ENCODE measurements around the gene SLC39A6. TPM values are rescaled to one million over a fixed set of nuclear protein-coding genes. Genes with fewer than 3 reads are reported as not detected.
"Not testable (repeated sequence)": the region's sequence is repeated elsewhere in the genome, so short reads cannot be mapped to it uniquely, and the experiment has no call there.

Gene SLC39A6
- total RNA-seq, 1 donor from 2014 or later = 35.5 TPM

- H3K27ac ChIP-seq (ENCODE audit: low read depth, low read length) = no peak overlapping the region
- H3K4me1 ChIP-seq (ENCODE audit: control insufficient read depth in 3 of 3, insufficient read depth in 3 of 3, low read length in 3 of 3) = peaks cover 0 to 3% (median 0%) of the 10 kb centered on the region in 3 donors
- no peaks in the 10 kb centered on the region for H3K36me3 ChIP-seq (ENCODE audit: control insufficient read depth in 3 of 3, insufficient read depth in 3 of 3, low read length in 3 of 3)
- peaks cover 0 to 4% (median 0%) of the 10 kb centered on the region in 3 donors for H3K27me3 ChIP-seq (ENCODE audit: control insufficient read depth in 3 of 3, insufficient read depth in 3 of 3, low read length in 3 of 3)
- no peak overlapping the region for H3K4me3 ChIP-seq (ENCODE audit: low read length in 3 of 3)
- no peak overlapping the region for H3K9ac ChIP-seq (ENCODE audit: low read depth in 1 of 3, low read length in 3 of 3)
- H3K9me3 ChIP-seq (ENCODE audit: control insufficient read depth in 3 of 3, low read length in 3 of 3) = no peaks in the 10 kb centered on the region
Measured at GRCh38 chr18:36088256-36088655, 40.9 kb downstream of the SLC39A6 start.

- Histone ChIP-seq H3K36me3 (ENCODE audit: control insufficient read depth in 3 of 3, insufficient read depth in 3 of 3, low read length in 3 of 3) (no peaks in the 10 kb centered on the region), H3K4me1 (ENCODE audit: control insufficient read depth in 3 of 3, insufficient read depth in 3 of 3, low read length in 3 of 3) (no peaks in the 10 kb centered on the region), H3K27me3 (ENCODE audit: control insufficient read depth in 3 of 3, insufficient read depth in 3 of 3, low read length in 3 of 3) (peaks cover 0 to 4% (median 0%) of the 10 kb centered on the region in 3 donors), H3K9ac (ENCODE audit: low read depth in 1 of 3, low read length in 3 of 3) (no peak overlapping the region), H3K4me3 (ENCODE audit: low read length in 3 of 3) (no peak overlapping the region), H3K9me3 (ENCODE audit: control insufficient read depth in 3 of 3, low read length in 3 of 3) (no peaks in the 10 kb centered on the region), H3K27ac (ENCODE audit: low read depth, low read length) (no peak overlapping the region)
Measured at GRCh38 chr18:36086186-36086585, 43.0 kb downstream of the SLC39A6 start.

- Histone ChIP-seq H3K4me1 (ENCODE audit: control insufficient read depth in 3 of 3, insufficient read depth in 3 of 3, low read length in 3 of 3) (no peaks in the 10 kb centered on the region), H3K27ac (ENCODE audit: low read depth, low read length) (no peak overlapping the region), H3K9ac (ENCODE audit: low read depth in 1 of 3, low read length in 3 of 3) (no peak overlapping the region), H3K4me3 (ENCODE audit: low read length in 3 of 3) (no peak overlapping the region), H3K36me3 (ENCODE audit: control insufficient read depth in 3 of 3, insufficient read depth in 3 of 3, low read length in 3 of 3) (no peaks in the 10 kb centered on the region), H3K27me3 (ENCODE audit: control insufficient read depth in 3 of 3, insufficient read depth in 3 of 3, low read length in 3 of 3) (peaks cover 0 to 4% (median 0%) of the 10 kb centered on the region in 3 donors), H3K9me3 (ENCODE audit: control insufficient read depth in 3 of 3, low read length in 3 of 3) (no peaks in the 10 kb centered on the region)
Measured at GRCh38 chr18:36085195-36085594, 43.9 kb downstream of the SLC39A6 start.

DNA sequence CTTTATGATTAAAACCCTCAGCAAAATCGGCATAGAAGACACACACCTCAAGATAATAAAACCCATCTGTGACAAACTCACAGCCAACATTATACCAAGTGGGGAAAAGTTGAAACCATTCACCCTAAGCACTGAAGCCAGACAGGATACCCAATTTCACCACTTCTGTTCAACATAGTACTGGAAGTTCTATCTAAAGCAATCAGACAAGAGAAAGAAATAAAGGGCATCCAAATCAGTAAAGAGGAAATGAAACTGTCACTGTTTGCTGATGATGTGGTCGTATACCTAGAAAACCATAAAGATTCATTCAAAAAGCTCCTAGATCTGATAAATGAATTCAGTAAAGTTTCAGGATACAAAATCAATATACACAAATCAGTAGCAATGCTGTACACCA lies 45.4 kb downstream of the SLC39A6 start:
- Histone ChIP-seq H3K9me3 (ENCODE audit: control insufficient read depth in 3 of 3, low read length in 3 of 3) (no peaks in the 10 kb centered on the region), H3K36me3 (ENCODE audit: control insufficient read depth in 3 of 3, insufficient read depth in 3 of 3, low read length in 3 of 3) (no peaks in the 10 kb centered on the region), H3K27ac (ENCODE audit: low read depth, low read length) (no peak overlapping the region), H3K4me1 (ENCODE audit: control insufficient read depth in 3 of 3, insufficient read depth in 3 of 3, low read length in 3 of 3) (no peaks in the 10 kb centered on the region), H3K27me3 (ENCODE audit: control insufficient read depth in 3 of 3, insufficient read depth in 3 of 3, low read length in 3 of 3) (peaks cover 0 to 4% (median 0%) of the 10 kb centered on the region in 3 donors), H3K9ac (ENCODE audit: low read depth in 1 of 3, low read length in 3 of 3) (no peak overlapping the region), H3K4me3 (ENCODE audit: low read length in 3 of 3) (no peak overlapping the region)

- H3K9me3 ChIP-seq (ENCODE audit: control insufficient read depth in 3 of 3, low read length in 3 of 3); H3K9ac ChIP-seq (ENCODE audit: low read depth in 1 of 3, low read length in 3 of 3); H3K4me1 ChIP-seq (ENCODE audit: control insufficient read depth in 3 of 3, insufficient read depth in 3 of 3, low read length in 3 of 3); H3K27me3 ChIP-seq (ENCODE audit: control insufficient read depth in 3 of 3, insufficient read depth in 3 of 3, low read length in 3 of 3); H3K36me3 ChIP-seq (ENCODE audit: control insufficient read depth in 3 of 3, insufficient read depth in 3 of 3, low read length in 3 of 3); H3K4me3 ChIP-seq (ENCODE audit: low read length in 3 of 3); H3K27ac ChIP-seq (ENCODE audit: low read depth, low read length): not testable (repeated sequence)
Measured at GRCh38 chr18:36081118-36081517, 48.0 kb downstream of the SLC39A6 start.

GRCh38 chr18:36078751-36079529 lies 50.2 kb downstream of the SLC39A6 start:
- no peak overlapping the region for H3K9ac ChIP-seq (ENCODE audit: low read depth in 1 of 3, low read length in 3 of 3)
- H3K27ac ChIP-seq (ENCODE audit: low read depth, low read length) = no peak overlapping the region
- H3K4me1 ChIP-seq (ENCODE audit: control insufficient read depth in 3 of 3, insufficient read depth in 3 of 3, low read length in 3 of 3) = no peaks in the 10 kb centered on the region
- H3K4me3 ChIP-seq (ENCODE audit: low read length in 3 of 3) = no peak overlapping the region
- H3K36me3 ChIP-seq (ENCODE audit: control insufficient read depth in 3 of 3, insufficient read depth in 3 of 3, low read length in 3 of 3) = no peaks in the 10 kb centered on the region
- H3K9me3 ChIP-seq (ENCODE audit: control insufficient read depth in 3 of 3, low read length in 3 of 3) = no peaks in the 10 kb centered on the region
- peaks cover 0 to 8% (median under 1%) of the 10 kb centered on the region in 3 donors for H3K27me3 ChIP-seq (ENCODE audit: control insufficient read depth in 3 of 3, insufficient read depth in 3 of 3, low read length in 3 of 3)

DNA sequence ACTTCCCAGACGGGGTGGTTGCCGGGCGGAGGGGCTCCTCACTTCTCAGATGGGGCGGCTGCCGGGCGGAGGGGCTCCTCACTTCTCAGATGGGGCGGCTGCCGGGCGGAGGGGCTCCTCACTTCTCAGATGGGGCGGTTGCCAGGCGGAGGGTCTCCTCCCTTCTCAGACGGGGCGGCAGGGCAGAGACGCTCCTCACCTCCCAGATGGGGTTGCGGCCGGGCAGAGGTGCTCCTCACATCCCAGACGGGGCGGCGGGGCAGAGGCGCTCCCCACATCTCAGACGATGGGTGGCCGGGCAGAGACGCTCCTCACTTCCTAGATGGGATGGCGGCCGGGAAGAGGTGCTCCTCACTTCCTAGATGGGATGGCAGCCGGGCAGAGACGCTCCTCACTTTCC lies 51.4 kb downstream of the SLC39A6 start:
- not testable (repeated sequence) for H3K27ac ChIP-seq (ENCODE audit: low read depth, low read length); H3K4me3 ChIP-seq (ENCODE audit: low read length in 3 of 3); H3K27me3 ChIP-seq (ENCODE audit: control insufficient read depth in 3 of 3, insufficient read depth in 3 of 3, low read length in 3 of 3); H3K4me1 ChIP-seq (ENCODE audit: control insufficient read depth in 3 of 3, insufficient read depth in 3 of 3, low read length in 3 of 3); H3K36me3 ChIP-seq (ENCODE audit: control insufficient read depth in 3 of 3, insufficient read depth in 3 of 3, low read length in 3 of 3); H3K9ac ChIP-seq (ENCODE audit: low read depth in 1 of 3, low read length in 3 of 3); H3K9me3 ChIP-seq (ENCODE audit: control insufficient read depth in 3 of 3, low read length in 3 of 3)

- Histone ChIP-seq H3K36me3 (ENCODE audit: control insufficient read depth in 3 of 3, insufficient read depth in 3 of 3, low read length in 3 of 3) (no peaks in the 10 kb centered on the region), H3K27ac (ENCODE audit: low read depth, low read length) (no peak overlapping the region), H3K27me3 (ENCODE audit: control insufficient read depth in 3 of 3, insufficient read depth in 3 of 3, low read length in 3 of 3) (peaks cover 0 to 8% (median 2%) of the 10 kb centered on the region in 3 donors), H3K4me3 (ENCODE audit: low read length in 3 of 3) (no peak overlapping the region), H3K9me3 (ENCODE audit: control insufficient read depth in 3 of 3, low read length in 3 of 3) (no peaks in the 10 kb centered on the region), H3K9ac (ENCODE audit: low read depth in 1 of 3, low read length in 3 of 3) (no peak overlapping the region), H3K4me1 (ENCODE audit: control insufficient read depth in 3 of 3, insufficient read depth in 3 of 3, low read length in 3 of 3) (no peaks in the 10 kb centered on the region)
Measured at GRCh38 chr18:36075862-36076587, 53.1 kb downstream of the SLC39A6 start.

GRCh38 chr18:36074435-36074834 lies 54.7 kb downstream of the SLC39A6 start:
- H3K4me1 ChIP-seq (ENCODE audit: control insufficient read depth in 3 of 3, insufficient read depth in 3 of 3, low read length in 3 of 3) = no peaks in the 10 kb centered on the region
- no peak overlapping the region for H3K9ac ChIP-seq (ENCODE audit: low read depth in 1 of 3, low read length in 3 of 3)
- H3K27ac ChIP-seq (ENCODE audit: low read depth, low read length) = no peak overlapping the region
- peaks cover 0 to 8% (median 2%) of the 10 kb centered on the region in 3 donors for H3K27me3 ChIP-seq (ENCODE audit: control insufficient read depth in 3 of 3, insufficient read depth in 3 of 3, low read length in 3 of 3)
- H3K4me3 ChIP-seq (ENCODE audit: low read length in 3 of 3) = no peak overlapping the region
- H3K36me3 ChIP-seq (ENCODE audit: control insufficient read depth in 3 of 3, insufficient read depth in 3 of 3, low read length in 3 of 3) = no peaks in the 10 kb centered on the region
- no peaks in the 10 kb centered on the region for H3K9me3 ChIP-seq (ENCODE audit: control insufficient read depth in 3 of 3, low read length in 3 of 3)

DNA sequence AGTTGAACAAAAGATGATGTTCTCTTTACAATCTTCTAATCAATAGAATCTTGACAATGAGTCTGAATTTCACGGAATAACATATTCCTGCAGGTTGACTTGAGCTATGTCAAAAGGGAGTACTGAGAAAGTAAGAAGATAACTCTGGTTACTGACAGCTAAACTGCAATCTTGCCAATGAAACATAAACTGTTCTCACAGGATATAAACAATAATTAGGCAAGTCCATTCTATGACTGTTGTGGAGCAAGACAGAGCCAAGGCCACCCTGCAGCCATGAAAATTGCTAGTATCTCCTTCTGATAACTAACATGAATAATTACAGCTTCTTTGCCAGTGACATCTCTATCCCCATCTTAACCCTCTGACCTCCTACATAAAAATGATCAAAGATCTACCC lies 55.5 kb downstream of the SLC39A6 start:
- no peaks in the 10 kb centered on the region for H3K4me1 ChIP-seq (ENCODE audit: control insufficient read depth in 3 of 3, insufficient read depth in 3 of 3, low read length in 3 of 3)
- no peaks in the 10 kb centered on the region for H3K9me3 ChIP-seq (ENCODE audit: control insufficient read depth in 3 of 3, low read length in 3 of 3)
- H3K9ac ChIP-seq (ENCODE audit: low read depth in 1 of 3, low read length in 3 of 3) = no peak overlapping the region
- peaks cover 0 to 8% (median 2%) of the 10 kb centered on the region in 3 donors for H3K27me3 ChIP-seq (ENCODE audit: control insufficient read depth in 3 of 3, insufficient read depth in 3 of 3, low read length in 3 of 3)
- no peaks in the 10 kb centered on the region for H3K36me3 ChIP-seq (ENCODE audit: control insufficient read depth in 3 of 3, insufficient read depth in 3 of 3, low read length in 3 of 3)
- no peak overlapping the region for H3K27ac ChIP-seq (ENCODE audit: low read depth, low read length)
- H3K4me3 ChIP-seq (ENCODE audit: low read length in 3 of 3) = no peak overlapping the region
